ENCODE measurements around the gene SVIL. TPM values are rescaled to one million over a fixed set of nuclear protein-coding genes. Genes with fewer than 3 reads are reported as not detected.
"Not testable (repeated sequence)": the region's sequence is repeated elsewhere in the genome, so short reads cannot be mapped to it uniquely, and the experiment has no call there.

SVIL gene
- total RNA-seq, 1 donor from 2014 or later, result 16.7 TPM

DNA sequence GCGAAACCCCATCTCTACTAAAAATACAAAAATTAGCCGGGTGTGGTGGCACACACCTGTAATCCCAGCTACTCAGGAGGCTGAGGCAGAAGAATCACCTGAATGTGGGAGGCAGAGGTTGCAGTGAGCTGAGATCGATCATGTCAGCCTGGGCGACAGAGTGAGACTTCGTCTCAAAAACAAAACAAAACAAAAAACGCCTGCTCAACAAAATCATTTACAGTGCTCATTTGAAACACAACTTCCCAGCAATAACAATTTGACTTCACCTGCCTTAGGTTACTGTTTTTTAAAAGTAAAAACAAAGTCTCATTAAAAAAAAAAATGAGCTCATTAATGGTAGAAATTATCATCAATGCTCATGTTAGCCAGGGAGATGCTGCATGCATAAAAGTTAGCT, 10.4 kb downstream of the SVIL start:
- not testable (repeated sequence) for FAIRE-seq; DNase-seq (ENCODE audit: low spot score in 2 of 2)

GRCh38 chr10:29623797-29624196, 11.0 kb downstream of the SVIL start:
- FAIRE-seq, result no peak

DNA sequence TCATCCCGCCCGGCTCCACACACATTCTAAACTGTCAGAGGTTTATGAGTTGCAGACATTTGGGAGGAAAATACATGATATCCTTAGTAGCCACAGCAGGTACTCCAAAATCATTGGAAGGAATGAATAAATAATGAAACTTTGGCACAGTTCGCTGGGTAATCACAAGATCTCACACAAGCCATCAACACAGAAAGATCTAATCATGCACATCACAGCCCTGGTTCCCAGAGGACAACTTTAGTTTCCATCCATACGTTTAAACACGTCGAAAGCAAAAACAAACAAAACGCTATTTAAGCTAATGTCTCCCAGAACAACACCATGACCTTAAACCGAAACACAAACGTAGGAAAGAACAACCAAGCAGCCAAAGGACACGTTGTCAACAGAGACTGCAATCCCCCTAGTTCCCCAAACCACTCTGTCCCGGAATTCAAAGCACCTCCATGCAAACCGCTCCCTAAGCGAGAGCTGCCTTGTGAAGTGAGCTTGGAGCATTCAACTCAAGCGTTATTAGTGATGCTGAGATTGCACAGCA, 12.3 kb downstream of the SVIL start:
- no peak for DNase-seq (ENCODE audit: low spot score in 2 of 2)
- no peak for FAIRE-seq

More at GRCh38 chr10:29623797-29624196, 11.0 kb downstream of the SVIL start:
- no peak for DNase-seq (ENCODE audit: low spot score in 2 of 2)

DNA sequence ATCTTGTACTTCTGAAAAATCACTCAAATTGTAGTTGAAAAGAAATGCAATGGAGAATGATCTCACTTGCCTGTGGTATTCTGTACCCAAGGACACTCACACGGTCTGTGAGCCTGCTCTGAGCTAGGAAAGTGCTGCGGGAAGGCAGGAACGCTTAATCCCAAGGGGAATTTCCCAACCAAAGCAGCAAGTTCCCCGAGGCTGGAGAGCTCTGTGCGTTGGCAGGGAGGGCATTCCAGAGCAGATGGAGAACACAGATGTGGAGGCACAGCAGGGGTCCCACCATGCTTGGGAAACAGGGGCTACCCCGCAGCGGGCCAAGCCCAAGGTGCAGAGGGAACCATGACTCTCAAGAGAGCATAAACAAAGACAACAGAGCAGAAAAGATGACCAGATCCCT, 13.6 kb downstream of the SVIL start:
- DNase-seq (ENCODE audit: low spot score in 2 of 2) (no peak), FAIRE-seq (no peak)

- DNase-seq (ENCODE audit: low spot score in 2 of 2) (no peak), FAIRE-seq (no peak)
These were observed 14.6 kb downstream of the SVIL start for GRCh38 chr10:29620112-29620690.

DNA sequence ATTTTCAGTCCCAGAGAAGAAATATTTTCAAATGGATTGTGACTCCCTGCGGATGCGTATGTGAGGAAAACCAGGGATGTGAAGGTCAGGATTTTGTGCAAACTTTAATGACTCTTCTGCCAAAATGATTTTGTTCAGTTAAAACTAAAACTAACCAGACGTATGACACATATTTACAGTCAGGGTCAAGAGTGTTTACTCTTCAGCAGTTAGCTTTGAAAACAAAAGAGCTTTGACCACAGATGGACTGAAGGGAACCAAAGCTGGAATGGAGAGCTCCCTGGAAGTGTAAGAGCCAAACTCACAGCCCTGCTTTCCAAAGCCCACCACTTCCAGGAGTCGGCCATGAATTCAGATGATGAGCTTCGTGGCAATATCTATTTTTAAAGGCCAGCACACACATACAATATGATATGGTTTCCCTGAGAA, 15.5 kb downstream of the SVIL start:
- FAIRE-seq (no peak), DNase-seq (ENCODE audit: low spot score in 2 of 2) (no peak)

- FAIRE-seq, result no peak
- no peak for DNase-seq (ENCODE audit: low spot score in 2 of 2)
These were observed 16.2 kb downstream of the SVIL start for GRCh38 chr10:29618341-29619171.

GRCh38 chr10:29617880-29618340, 16.9 kb downstream of the SVIL start:
- FAIRE-seq, result no peak
- DNase-seq (ENCODE audit: low spot score in 2 of 2), result no peak

DNA sequence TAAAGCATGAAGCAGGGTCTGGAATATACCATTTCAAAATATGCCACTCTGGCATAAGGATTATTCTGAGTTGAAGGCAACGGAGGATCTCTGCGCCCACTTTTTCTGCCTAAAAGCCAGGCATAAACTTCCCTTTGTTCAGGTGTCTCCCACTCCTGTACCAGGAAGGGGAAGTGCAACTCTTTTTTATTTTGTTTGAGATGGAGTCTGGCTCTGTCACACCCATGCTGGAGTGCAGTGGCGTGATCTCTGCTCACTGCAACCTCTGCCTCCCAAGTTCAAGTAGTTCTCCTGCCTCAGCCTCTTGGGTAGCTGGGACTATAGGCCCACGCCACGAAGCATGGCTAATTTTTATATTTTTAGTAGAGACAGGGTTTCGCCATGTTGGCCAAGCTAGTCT, 18.2 kb downstream of the SVIL start:
- DNase-seq (ENCODE audit: low spot score in 2 of 2) (no peak), FAIRE-seq (no peak)

- no peak for DNase-seq (ENCODE audit: low spot score in 2 of 2)
- FAIRE-seq, result no peak
These were observed 19.6 kb downstream of the SVIL start for GRCh38 chr10:29615195-29615594.

DNA sequence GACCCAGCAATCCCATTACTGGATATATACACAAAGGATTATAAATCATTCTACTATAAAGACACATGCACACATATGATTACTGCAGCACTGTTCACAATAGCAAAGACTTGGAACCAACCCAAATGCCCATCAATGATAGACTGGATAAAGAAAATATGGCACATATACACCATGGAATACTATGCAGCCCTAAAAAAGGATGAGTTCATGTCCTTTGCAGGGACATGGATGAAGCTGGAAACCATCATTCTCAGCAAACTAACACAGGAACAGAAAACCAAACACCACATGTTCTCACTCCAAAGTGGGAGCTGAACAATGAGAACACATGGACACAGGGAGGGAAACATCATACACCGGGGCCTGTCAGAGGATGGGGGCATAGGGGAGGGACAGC, 20.5 kb downstream of the SVIL start:
- not testable (repeated sequence) for DNase-seq (ENCODE audit: low spot score in 2 of 2); FAIRE-seq

DNA sequence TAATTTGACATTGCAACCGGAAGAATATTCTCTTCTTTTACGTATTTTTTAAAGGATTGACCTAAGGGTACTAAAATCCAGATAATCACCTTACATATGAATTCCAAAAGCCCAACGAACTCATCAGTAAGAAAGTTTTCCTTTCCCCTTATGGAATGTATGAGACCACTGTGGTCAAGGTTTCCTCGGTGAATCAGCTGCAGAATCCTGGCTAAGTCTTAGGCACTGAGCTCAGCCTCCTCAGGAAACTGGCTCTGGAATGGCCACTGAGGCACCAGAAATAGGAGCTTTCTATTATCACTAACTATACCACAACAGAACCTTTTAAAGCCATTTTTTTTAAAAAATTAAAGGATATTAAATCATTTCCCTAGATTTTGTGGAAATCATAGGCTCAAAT, 21.0 kb downstream of the SVIL start:
- FAIRE-seq (no peak), DNase-seq (ENCODE audit: low spot score in 2 of 2) (no peak)

DNA sequence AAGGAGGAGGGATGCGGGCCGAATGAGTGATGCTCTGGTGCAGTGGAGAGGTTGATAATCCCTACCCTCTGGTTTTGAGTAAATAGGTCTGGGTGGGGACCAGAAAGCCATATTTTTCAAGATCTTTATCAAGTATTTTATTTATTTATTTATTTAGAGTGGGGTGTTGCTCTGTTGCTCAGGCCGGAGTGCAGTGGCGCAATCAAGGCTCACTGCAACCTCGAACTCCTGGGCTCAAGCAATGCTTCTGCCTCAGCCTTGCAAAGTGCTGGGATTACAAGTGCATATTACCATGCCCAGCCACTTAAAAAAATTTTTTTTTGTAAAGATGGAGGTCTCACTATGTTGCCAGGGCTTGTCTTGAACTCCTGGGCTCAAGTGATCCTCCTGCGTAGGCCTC, 21.6 kb downstream of the SVIL start:
- no peak for FAIRE-seq
- DNase-seq (ENCODE audit: low spot score in 2 of 2), result no peak

GRCh38 chr10:29612657-29613056, 22.1 kb downstream of the SVIL start:
- no peak for FAIRE-seq
- DNase-seq (ENCODE audit: low spot score in 2 of 2), result no peak

GRCh38 chr10:29611781-29612381, 22.9 kb downstream of the SVIL start:
- DNase-seq (ENCODE audit: low spot score in 2 of 2) (no peak), FAIRE-seq (no peak)

DNA sequence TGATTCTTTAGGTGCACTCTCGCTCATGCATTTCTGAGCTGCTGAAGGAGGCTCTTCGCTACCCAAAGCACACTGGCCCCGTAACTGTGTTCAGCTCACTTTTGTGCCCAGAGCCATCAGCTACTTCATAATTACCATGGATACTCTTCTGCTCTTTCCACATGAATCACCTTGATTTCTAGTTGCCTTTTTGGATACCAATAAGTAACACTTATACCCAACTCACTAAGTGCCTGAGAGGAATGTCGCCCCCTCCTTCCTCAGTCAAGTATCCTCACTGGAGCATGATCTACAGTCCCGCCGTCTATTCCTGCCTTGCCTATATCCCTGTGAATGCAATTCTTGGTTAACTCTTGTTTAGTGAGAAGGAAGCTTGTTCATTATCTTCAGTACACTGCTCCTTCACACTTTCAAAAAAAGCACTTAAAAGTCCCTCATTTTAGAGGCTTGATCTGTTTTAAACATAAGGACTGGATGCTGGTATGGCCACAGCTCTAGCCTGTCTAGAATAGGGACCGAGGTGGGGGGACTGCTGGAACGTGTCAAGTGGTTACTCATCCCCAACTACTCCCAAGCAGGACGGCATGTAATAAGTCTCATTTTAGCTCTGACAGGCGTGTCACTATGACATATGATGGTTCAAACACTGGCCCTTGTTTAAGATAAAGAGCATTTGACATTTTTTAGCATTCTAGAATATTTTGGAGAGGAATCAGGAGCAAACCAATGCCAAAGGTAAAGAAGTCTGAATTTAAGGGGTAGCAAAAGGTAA, 23.7 kb downstream of the SVIL start:
- FAIRE-seq, result no peak
- DNase-seq (ENCODE audit: low spot score in 2 of 2), result no peak

DNA sequence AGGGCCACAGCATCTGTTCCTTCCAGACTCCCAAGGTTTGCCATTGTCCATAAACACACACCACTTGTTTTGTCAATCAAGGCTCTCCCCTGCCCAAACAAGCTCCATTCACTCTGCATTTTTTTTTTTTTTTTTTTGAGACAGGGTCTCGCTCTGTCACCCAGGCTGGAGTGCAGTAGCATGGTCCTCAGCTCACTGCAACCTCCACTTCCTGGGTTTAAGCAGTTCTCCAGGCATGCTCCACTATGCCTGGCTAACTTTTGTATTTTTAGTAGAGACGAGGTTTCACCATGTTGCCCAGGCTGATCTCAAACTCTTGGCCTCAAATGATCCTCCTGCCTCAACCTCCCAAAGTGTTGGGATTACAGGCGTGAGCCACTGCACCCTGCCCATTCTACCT, 24.4 kb downstream of the SVIL start:
- FAIRE-seq; DNase-seq (ENCODE audit: low spot score in 2 of 2): not testable (repeated sequence)

DNA sequence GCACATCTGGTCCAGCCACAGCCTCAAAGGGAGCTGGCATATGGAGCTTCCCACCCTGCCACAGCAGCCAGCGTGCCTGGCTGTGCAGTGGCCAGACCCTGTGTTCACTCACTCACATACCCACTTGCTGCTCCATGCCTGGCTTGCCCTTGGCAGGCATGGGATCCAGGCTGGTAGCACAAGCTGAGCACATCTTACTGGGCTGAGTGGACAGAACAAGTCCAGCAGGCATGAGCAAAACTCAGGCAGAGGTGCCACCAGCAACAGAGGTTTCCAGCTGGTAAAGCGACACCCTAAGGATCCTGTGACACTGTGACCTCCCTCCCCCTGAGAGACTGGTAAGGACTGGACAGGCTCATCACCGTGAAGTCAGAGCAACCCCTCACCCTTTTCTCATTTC, 25.1 kb downstream of the SVIL start:
- FAIRE-seq, result no peak
- no peak for DNase-seq (ENCODE audit: low spot score in 2 of 2)

GRCh38 chr10:29608476-29609301, 26.1 kb downstream of the SVIL start:
- FAIRE-seq (no peak), DNase-seq (ENCODE audit: low spot score in 2 of 2) (no peak)

DNA sequence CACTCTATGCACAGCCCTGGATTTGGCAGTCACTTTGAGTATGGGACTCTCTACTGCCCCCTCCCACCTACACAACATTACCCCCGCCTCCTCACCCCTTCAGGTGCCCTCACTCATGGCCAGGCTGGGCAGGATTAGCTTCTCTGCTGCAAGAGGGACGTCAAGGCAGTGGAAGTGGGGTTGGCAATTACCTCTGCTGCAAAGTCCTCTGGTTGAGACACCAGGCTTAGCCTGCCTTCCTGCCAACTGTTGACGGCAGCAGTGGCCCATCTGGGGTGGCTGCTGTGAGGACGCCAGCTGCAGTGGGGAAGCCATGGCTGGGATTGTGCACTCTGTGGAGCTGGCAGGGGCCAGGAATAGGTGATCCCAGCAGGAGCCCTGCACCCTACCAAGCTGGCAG, 26.7 kb downstream of the SVIL start:
- DNase-seq (ENCODE audit: low spot score in 2 of 2) (no peak), FAIRE-seq (no peak)
